Trophoblast cell (in vitro differentiated cells and primary cell): ENCODE results near the gene RAD51B.

Source experiments
- DNase-seq, 2 donors: peaks; one replicate each; pipeline ENCODE4 v3.0.0-alpha.2; 2016
- H2AFZ ChIP-seq: 2 replicates; pipeline ENCODE4 v1.6.1; 2013; ENCODE audit warnings: low read length, moderate library complexity, mild to moderate bottlenecking; ENCODE audit not compliant: insufficient read depth, poor library complexity
- H2AK5ac ChIP-seq: 2 replicates; pipeline ENCODE4 v1.6.1; 2013; ENCODE audit warnings: mild to moderate bottlenecking, low read length
- H2BK120ac ChIP-seq: 2 replicates; pipeline ENCODE4 v1.6.1; 2013; ENCODE audit warnings: low read length, mild to moderate bottlenecking, moderate library complexity; ENCODE audit not compliant: insufficient read depth, poor library complexity
- H2BK12ac ChIP-seq: 2 replicates; pipeline ENCODE4 v1.6.1; 2013; ENCODE audit warnings: mild to moderate bottlenecking, low read length, moderate library complexity
- H2BK5ac ChIP-seq: 2 replicates; pipeline ENCODE4 v1.6.1; 2013; ENCODE audit warnings: low read length, low read depth, moderate library complexity, mild to moderate bottlenecking; ENCODE audit not compliant: poor library complexity
- H3K14ac ChIP-seq: 2 replicates; pipeline ENCODE4 v1.6.1; 2013; ENCODE audit warnings: mild to moderate bottlenecking, low read length
- H3K18ac ChIP-seq: 2 replicates; pipeline ENCODE4 v1.6.1; 2013; ENCODE audit warnings: mild to moderate bottlenecking, low read length
- H3K23ac ChIP-seq: 2 replicates; pipeline ENCODE4 v1.6.1; 2013; ENCODE audit warnings: low read length
- H3K27ac ChIP-seq: 2 replicates; pipeline ENCODE4 v1.5.1; 2013; ENCODE audit warnings: low read depth, mild to moderate bottlenecking, inconsistent platforms, low read length, moderate library complexity
- H3K27me3 ChIP-seq: 2 replicates; pipeline ENCODE4 v1.6.1; 2013; ENCODE audit warnings: inconsistent platforms, mild to moderate bottlenecking, low read length, moderate library complexity; ENCODE audit not compliant: insufficient read depth
- H3K36me3 ChIP-seq, 2 experiments: 1 replicate in 1 of 2; 2 replicates in 1 of 2; pipeline ENCODE4 v1.6.1; 2013; ENCODE audit warnings: low read length in 2 of 2, mild to moderate bottlenecking in 2 of 2, moderate library complexity in 1 of 2; ENCODE audit not compliant: insufficient read depth in 2 of 2, control insufficient read depth in 1 of 2
- H3K4ac ChIP-seq: 2 replicates; pipeline ENCODE4 v1.6.1; 2013; ENCODE audit warnings: low read depth, mild to moderate bottlenecking, low read length, moderate library complexity
- H3K4me1 ChIP-seq, 2 experiments: 1 replicate in 1 of 2; 2 replicates in 1 of 2; pipeline ENCODE4 v1.6.1; 2013; ENCODE audit warnings: low read length in 2 of 2, mild to moderate bottlenecking in 2 of 2, moderate library complexity in 1 of 2; ENCODE audit not compliant: insufficient read depth in 2 of 2, control insufficient read depth in 1 of 2
- H3K4me2 ChIP-seq: 2 replicates; pipeline ENCODE4 v1.6.1; 2013; ENCODE audit warnings: inconsistent platforms, mild to moderate bottlenecking, low read length, moderate library complexity
- H3K4me3 ChIP-seq: 2 replicates; pipeline ENCODE4 v1.5.1; 2013; ENCODE audit warnings: mild to moderate bottlenecking, low read depth, low read length, inconsistent platforms
- H3K79me1 ChIP-seq: one replicate; pipeline ENCODE4 v1.6.1; 2013; ENCODE audit warnings: low read length
- H3K79me2 ChIP-seq: 2 replicates; pipeline ENCODE4 v1.6.1; 2013; ENCODE audit warnings: low read length, mild to moderate bottlenecking; ENCODE audit not compliant: control insufficient read depth, insufficient read depth, poor library complexity
- H3K9ac ChIP-seq: 2 replicates; pipeline ENCODE4 v1.6.1; 2013; ENCODE audit warnings: mild to moderate bottlenecking, low read length
- H3K9me3 ChIP-seq: 2 replicates; pipeline ENCODE4 v1.6.1; 2013; ENCODE audit warnings: low read depth, mild to moderate bottlenecking, control low read depth, inconsistent platforms, low read length; ENCODE audit not compliant: insufficient read depth
- H4K12ac ChIP-seq: 2 replicates; pipeline ENCODE4 v1.6.1; 2013; ENCODE audit warnings: low read depth, mild to moderate bottlenecking, low read length, moderate library complexity
- H4K8ac ChIP-seq: 2 replicates; pipeline ENCODE4 v1.6.1; 2013; ENCODE audit warnings: low read depth, mild to moderate bottlenecking, low read length, moderate library complexity
- H4K91ac ChIP-seq: one replicate; pipeline ENCODE4 v1.6.1; 2013; ENCODE audit warnings: low read depth, mild to moderate bottlenecking, low read length, moderate library complexity
- WGBS: extraction: QIAGEN DNeasy Blood & Tissue Kit; methylation state at CpG from one replicate; pipeline ENCODE4 v1.1.7; 2013; ENCODE audit warnings: missing lambda C conversion rate; ENCODE audit not compliant: insufficient read length, insufficient coverage; ENCODE audit errors: extremely low coverage; 5-methylcytosine and 5-hydroxymethylcytosine counted together

RAD51B gene

DNA sequence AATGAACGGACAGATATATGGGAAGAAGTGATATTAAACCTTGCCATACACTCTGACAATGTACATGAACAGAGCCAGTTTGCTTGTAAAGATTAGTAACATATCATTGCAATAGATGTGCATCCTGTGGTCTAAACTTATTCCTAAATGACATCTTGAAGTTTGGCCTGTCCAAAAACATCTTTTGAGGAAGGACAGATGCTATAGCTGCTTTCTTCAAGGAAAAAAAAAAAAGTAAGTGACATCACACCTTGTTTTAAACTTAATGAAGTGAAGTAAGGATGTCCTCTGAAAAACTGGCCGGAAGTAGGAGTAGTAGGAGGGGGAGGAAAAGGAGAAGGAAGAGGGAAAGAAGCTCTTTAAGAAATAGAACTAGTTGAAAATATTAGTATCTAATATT, 132.8 kb downstream of the RAD51B start:
- no peak overlapping the region for H3K9ac ChIP-seq
- no peak overlapping the region for H2BK120ac ChIP-seq
- no peak overlapping the region for H4K12ac ChIP-seq
- no peaks in the 10 kb centered on the region for H3K4me1 ChIP-seq
- no peak overlapping the region for H4K8ac ChIP-seq
- WGBS = no CpG with 5 or more reads among the region's 2 CpGs
- H2AFZ ChIP-seq = no peak overlapping the region
- H3K23ac ChIP-seq = no peak overlapping the region
- H3K14ac ChIP-seq = no peak overlapping the region
- H3K27me3 ChIP-seq = no peaks in the 10 kb centered on the region
- no peak overlapping the region for H3K4me2 ChIP-seq
- no peaks in the 10 kb centered on the region for H3K36me3 ChIP-seq
- no peak overlapping the region for H3K18ac ChIP-seq
- H2BK5ac ChIP-seq = no peak overlapping the region
- H3K9me3 ChIP-seq = no peaks in the 10 kb centered on the region
- no peak overlapping the region for H3K4me3 ChIP-seq
- H2AK5ac ChIP-seq = no peak overlapping the region
- H4K91ac ChIP-seq = no peak overlapping the region
- H3K27ac ChIP-seq = no peak overlapping the region
- H3K79me1 ChIP-seq = no peaks in the 10 kb centered on the region
- no peak overlapping the region for H2BK12ac ChIP-seq
- H3K4ac ChIP-seq = no peak overlapping the region
- DNase-seq = no peak
- H3K79me2 ChIP-seq = no peaks in the 10 kb centered on the region

DNA sequence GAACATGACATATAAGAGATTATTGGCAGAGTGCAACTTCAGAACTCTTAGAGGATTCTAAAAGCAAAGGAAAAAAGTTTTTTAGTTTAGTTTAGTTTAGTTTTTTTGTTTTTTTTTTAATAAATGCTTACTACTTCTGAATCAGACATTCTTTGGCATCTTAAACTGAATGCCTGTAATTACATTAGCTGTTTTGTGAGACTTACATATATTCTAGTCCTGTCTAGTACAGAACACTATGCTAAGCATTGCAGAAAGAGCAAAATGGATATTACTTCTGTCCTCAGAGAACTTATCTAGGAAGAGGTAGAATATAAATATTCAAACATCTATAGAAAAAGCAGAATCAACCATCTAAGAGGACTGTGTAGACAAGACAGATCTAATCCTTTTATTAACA, 133.2 kb downstream of the RAD51B start:
- Histone ChIP-seq H4K91ac (no peak overlapping the region), H2AFZ (no peak overlapping the region), H2AK5ac (no peak overlapping the region), H3K9ac (no peak overlapping the region), H3K4me2 (no peak overlapping the region), H2BK120ac (no peak overlapping the region), H3K9me3 (no peaks in the 10 kb centered on the region), H3K4ac (no peak overlapping the region), H3K27me3 (no peaks in the 10 kb centered on the region), H2BK12ac (no peak overlapping the region), H3K36me3 (no peaks in the 10 kb centered on the region), H3K4me1 (no peaks in the 10 kb centered on the region), H3K79me1 (no peaks in the 10 kb centered on the region), H3K14ac (no peak overlapping the region), H3K4me3 (no peak overlapping the region), H3K27ac (no peak overlapping the region), H3K79me2 (no peaks in the 10 kb centered on the region), H2BK5ac (no peak overlapping the region), H3K18ac (no peak overlapping the region), H4K8ac (no peak overlapping the region), H4K12ac (no peak overlapping the region), H3K23ac (no peak overlapping the region)
- DNase-seq = no peak

DNA sequence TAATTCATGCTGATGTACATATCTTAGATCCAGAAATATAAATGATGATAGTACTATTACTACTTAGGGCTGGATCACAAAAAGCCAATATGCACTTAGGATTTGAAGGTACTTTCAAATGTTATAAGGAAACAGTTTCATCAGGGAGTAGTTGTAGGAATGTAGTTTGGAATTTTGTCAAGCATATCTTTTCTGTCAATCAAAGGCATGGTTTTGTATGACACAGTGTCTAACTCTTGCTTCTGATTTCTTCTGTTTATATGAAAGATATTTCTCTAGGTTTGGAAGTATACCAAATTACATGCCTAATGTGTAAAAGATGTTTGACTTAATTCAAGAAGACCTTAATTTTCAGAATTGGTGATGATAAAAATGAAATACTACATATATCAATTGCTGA, 135.7 kb downstream of the RAD51B start:
- no peak overlapping the region for H3K9ac ChIP-seq
- H2BK120ac ChIP-seq = no peak overlapping the region
- no peak overlapping the region for H2AFZ ChIP-seq

DNA sequence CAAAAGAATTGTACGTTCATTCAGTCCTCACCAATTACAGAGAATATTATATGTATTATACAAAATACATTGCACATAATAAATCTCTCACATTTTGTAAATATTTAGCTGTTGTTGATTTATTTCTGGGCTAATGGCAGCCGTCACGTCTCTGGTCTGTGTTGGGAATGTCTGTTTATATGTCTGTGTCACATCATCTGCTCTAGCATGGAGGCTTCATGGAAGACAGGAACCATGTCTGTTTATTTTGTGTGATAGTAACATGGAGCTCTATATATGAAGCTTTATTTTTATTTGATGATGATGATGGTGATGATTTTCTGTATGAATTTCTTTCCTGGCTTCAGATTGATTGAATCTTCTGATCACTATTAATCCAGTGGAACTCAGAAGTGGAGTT, 138.4 kb downstream of the RAD51B start:
- no peak overlapping the region for H2AFZ ChIP-seq
- H4K91ac ChIP-seq = no peak overlapping the region
- WGBS = no CpG with 5 or more reads among the region's 3 CpGs
- no peak overlapping the region for H3K4me2 ChIP-seq
- no peak overlapping the region for H4K12ac ChIP-seq
- no peak for DNase-seq
- peak overlapping the region; percentile 11 for H3K27ac ChIP-seq
- H2AK5ac ChIP-seq = no peak overlapping the region
- no peak overlapping the region for H3K9ac ChIP-seq
- no peak overlapping the region for H3K14ac ChIP-seq
- H2BK5ac ChIP-seq = no peak overlapping the region
- no peaks in the 10 kb centered on the region for H3K79me1 ChIP-seq
- H3K9me3 ChIP-seq = no peaks in the 10 kb centered on the region
- no peaks in the 10 kb centered on the region for H3K4me1 ChIP-seq
- no peak overlapping the region for H3K4me3 ChIP-seq
- H2BK120ac ChIP-seq = no peak overlapping the region
- H3K36me3 ChIP-seq = no peaks in the 10 kb centered on the region
- H3K23ac ChIP-seq = no peak overlapping the region
- H3K18ac ChIP-seq = no peak overlapping the region
- H3K27me3 ChIP-seq = no peaks in the 10 kb centered on the region
- no peak overlapping the region for H2BK12ac ChIP-seq
- no peak overlapping the region for H3K4ac ChIP-seq
- H3K79me2 ChIP-seq = no peaks in the 10 kb centered on the region
- no peak overlapping the region for H4K8ac ChIP-seq

More for the DNA sequence above, 135.7 kb downstream of the RAD51B start:
- Histone ChIP-seq H2AK5ac (no peak overlapping the region), H3K4ac (no peak overlapping the region), H4K8ac (no peak overlapping the region), H3K36me3 (no peaks in the 10 kb centered on the region), H2BK12ac (no peak overlapping the region), H3K4me1 (no peaks in the 10 kb centered on the region), H3K23ac (no peak overlapping the region), H4K12ac (no peak overlapping the region), H3K27ac (no peak overlapping the region), H2BK5ac (no peak overlapping the region), H3K4me2 (no peak overlapping the region), H3K79me1 (no peaks in the 10 kb centered on the region), H3K9me3 (no peaks in the 10 kb centered on the region), H3K79me2 (no peaks in the 10 kb centered on the region), H3K4me3 (no peak overlapping the region), H4K91ac (no peak overlapping the region), H3K27me3 (no peaks in the 10 kb centered on the region), H3K14ac (no peak overlapping the region), H3K18ac (no peak overlapping the region)
- peak in 1 of 2 donors; percentile 67 for DNase-seq

DNA sequence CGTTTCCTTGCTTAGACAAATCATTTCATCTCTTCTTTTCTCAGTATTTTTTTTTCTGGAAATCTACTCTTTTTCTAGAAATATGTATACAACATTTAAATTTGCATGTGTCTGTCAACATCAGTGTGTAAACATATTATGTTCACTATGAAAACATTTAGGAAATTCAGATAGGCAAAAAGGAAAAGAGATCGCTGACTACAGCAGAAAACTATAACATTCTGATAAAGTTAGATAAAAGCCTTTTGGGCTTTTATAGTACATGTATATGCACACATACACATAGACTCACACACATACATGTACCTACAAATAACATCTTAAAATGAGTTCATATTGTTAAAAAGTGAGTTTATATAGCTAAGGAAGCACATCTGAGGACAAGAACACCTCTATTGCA, 142.1 kb downstream of the RAD51B start:
- Histone ChIP-seq H3K4me1 (peaks cover 0 to 3% of the 10 kb centered on the region in 2 experiments), H3K9me3 (no peaks in the 10 kb centered on the region), H3K9ac (no peak overlapping the region), H2AFZ (no peak overlapping the region), H3K14ac (no peak overlapping the region), H2BK120ac (no peak overlapping the region), H4K12ac (no peak overlapping the region), H3K4me3 (no peak overlapping the region), H3K4ac (no peak overlapping the region), H2BK12ac (no peak overlapping the region), H2BK5ac (no peak overlapping the region), H3K4me2 (no peak overlapping the region), H3K18ac (no peak overlapping the region), H4K8ac (no peak overlapping the region), H3K79me2 (no peaks in the 10 kb centered on the region), H4K91ac (no peak overlapping the region), H3K27me3 (no peaks in the 10 kb centered on the region), H3K27ac (no peak overlapping the region), H2AK5ac (no peak overlapping the region), H3K36me3 (no peaks in the 10 kb centered on the region), H3K23ac (no peak overlapping the region), H3K79me1 (peaks cover 6% of the 10 kb centered on the region)
- no peak for DNase-seq
- no CpG with 5 or more reads among the region's 2 CpGs for WGBS
